PFSK-1 (cell line): ENCODE results near the gene FBXO28.

Experiments used
- POLR2AphosphoS5 ChIP-seq: IDR thresholded peaks from 2 replicates; pipeline ENCODE4 v1.6.1; 2012; ENCODE audit warnings: low read depth, mild to moderate bottlenecking, control low read depth, low read length, moderate library complexity
- REST ChIP-seq, 2 experiments: IDR thresholded peaks; 2 replicates each; pipeline versions ENCODE4 v1.6.1 to v1.8.0; 2011 to 2012; ENCODE audit warnings: low read depth in 2 of 2, low read length in 2 of 2, control low read depth in 1 of 2, inconsistent platforms in 1 of 2, mild to moderate bottlenecking in 1 of 2, moderate library complexity in 1 of 2; ENCODE audit not compliant: insufficient read depth in 1 of 2

GRCh38 chr1:224064150-224064549, 49.8 kb upstream of the FBXO28 start:
- no peak for TF ChIP-seq REST (IDR thresholded peaks at IDR 0.05; ENCODE audit: insufficient read depth in 1 of 2, low read depth in 2 of 2, low read length in 2 of 2)
- no peak for TF ChIP-seq POLR2AphosphoS5
